SH-SY5Y (cell line): ENCODE data around the gene TUBGCP2.

Experiments
- GATA2 ChIP-seq: IDR thresholded peaks from 2 replicates; pipeline ENCODE4 v1.6.1; 2011; ENCODE audit warnings: mild to moderate bottlenecking, low read depth, low read length
- GATA3 ChIP-seq: IDR thresholded peaks from 2 replicates; pipeline ENCODE4 v1.6.1; 2011; ENCODE audit warnings: low read depth, mild to moderate bottlenecking, low read length, moderate library complexity

DNA sequence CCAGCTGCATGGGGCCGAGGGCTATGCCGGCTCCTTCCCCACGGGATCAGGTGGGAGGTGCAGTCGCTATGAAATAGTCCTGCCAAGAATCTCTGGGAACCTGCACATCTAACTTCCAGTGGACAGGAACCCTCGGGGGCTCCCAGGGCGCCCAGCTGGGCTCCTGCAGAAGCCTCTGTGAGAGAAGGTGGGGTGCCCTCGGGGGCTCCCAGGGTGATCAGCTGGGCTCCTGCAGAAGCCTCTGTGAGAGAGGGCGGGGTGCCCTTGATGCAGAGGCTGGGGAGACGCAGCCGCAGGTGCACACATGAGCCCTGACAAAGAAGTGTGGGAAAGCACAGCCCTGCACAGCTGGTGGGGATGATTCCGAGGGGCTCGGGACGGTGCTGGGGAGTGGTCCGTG lies 65.1 kb downstream of the TUBGCP2 start:
- TF ChIP-seq GATA2 (no peak), GATA3 (no peak)
